GM12878 (cell line): ENCODE measurements around the gene C17orf107. TPM values are rescaled to one million over a fixed set of nuclear protein-coding genes. Genes with fewer than 3 reads are reported as not detected.

Experiments
- ATF7 ChIP-seq: fragments of 450-650 bp; IDR thresholded peaks from 2 replicates; pipeline ENCODE4 v1.6.1; 2016; ENCODE audit warnings: low read depth, mild to moderate bottlenecking
- BACH1 ChIP-seq: fragments of 450-650 bp; IDR thresholded peaks from 2 replicates; pipeline ENCODE4 v1.6.1; 2017; ENCODE audit warnings: mild to moderate bottlenecking, borderline replicate concordance
- CBX5 ChIP-seq: sonication (generic); IDR thresholded peaks from 2 replicates; pipeline ENCODE4 v1.6.1; 2016; ENCODE audit warnings: low read depth, moderate library complexity, mild to moderate bottlenecking, inconsistent platforms
- EP300 ChIP-seq, 2 experiments: fragments of 150-350 bp in 1 of 2; IDR thresholded peaks; 2 replicates each; pipeline ENCODE4 v1.6.1; 2011 to 2012; ENCODE audit warnings: low read depth in 2 of 2, low read length in 2 of 2, borderline replicate concordance in 1 of 2, improper control_type of control experiment in 1 of 2, inconsistent platforms in 1 of 2; ENCODE audit not compliant: control insufficient read depth in 1 of 2
- ESRRA ChIP-seq: IDR thresholded peaks from 2 replicates; pipeline ENCODE4 v1.6.1; 2012; ENCODE audit warnings: mild to moderate bottlenecking, low read length, improper control_type of control experiment
- FOXK2 ChIP-seq: fragments of 450-650 bp; IDR thresholded peaks from 2 replicates; pipeline ENCODE4 v1.6.1; 2017; ENCODE audit warnings: mild to moderate bottlenecking, moderate library complexity
- HDAC6 ChIP-seq: fragments of 200-600 bp; sonication (generic); IDR thresholded peaks from one replicate; pipeline ENCODE4 v1.8.0; 2017; ENCODE audit warnings: antibody characterized with exemption; ENCODE audit not compliant: unreplicated experiment
- IKZF2 ChIP-seq, 2 experiments: fragments of 450-650 bp; IDR thresholded peaks; 2 replicates each; pipeline ENCODE4 v1.6.1; 2017; ENCODE audit warnings: mild to moderate bottlenecking in 2 of 2, moderate library complexity in 2 of 2
- JUND ChIP-seq: IDR thresholded peaks from 2 replicates; pipeline ENCODE4 v1.6.1; 2012; ENCODE audit warnings: low read depth, mild to moderate bottlenecking, low read length, improper control_type of control experiment, moderate library complexity
- KAT2A ChIP-seq: conservative IDR thresholded peaks from 2 replicates; pipeline ENCODE4 v1.6.1; 2011; ENCODE audit warnings: low read depth, low read length; ENCODE audit not compliant: control insufficient read depth
- LARP7 ChIP-seq: fragments of 450-650 bp; IDR thresholded peaks from 2 replicates; pipeline ENCODE4 v1.6.1; 2017; ENCODE audit warnings: mild to moderate bottlenecking
- MEF2B ChIP-seq: fragments of 450-650 bp; IDR thresholded peaks from 2 replicates; pipeline ENCODE4 v1.6.1; 2018; ENCODE audit warnings: mild to moderate bottlenecking, moderate library complexity; ENCODE audit not compliant: partially characterized antibody, poor library complexity, severe bottlenecking
- POLR2AphosphoS2 ChIP-seq: IDR thresholded peaks from 2 replicates; pipeline ENCODE4 v1.6.1; 2011; ENCODE audit warnings: low read depth, mild to moderate bottlenecking, low read length, improper control_type of control experiment, moderate library complexity
- RCOR1 ChIP-seq: conservative IDR thresholded peaks from 2 replicates; pipeline ENCODE4 v1.6.1; 2012; ENCODE audit warnings: low read depth, low read length, improper control_type of control experiment
- RUNX3 ChIP-seq: IDR thresholded peaks from 2 replicates; pipeline ENCODE4 v1.6.1; 2012; ENCODE audit warnings: low read length, inconsistent platforms
- SIX5 ChIP-seq: IDR thresholded peaks from 2 replicates; pipeline ENCODE4 v1.6.1; 2011; ENCODE audit warnings: mild to moderate bottlenecking, low read depth, low read length, moderate library complexity; ENCODE audit not compliant: severe bottlenecking
- SMAD1 ChIP-seq: fragments of 450-650 bp; IDR thresholded peaks from 2 replicates; pipeline ENCODE4 v1.6.1; 2018; ENCODE audit warnings: mild to moderate bottlenecking, low read depth; ENCODE audit not compliant: partially characterized antibody
- TARDBP ChIP-seq: IDR thresholded peaks from 2 replicates; pipeline ENCODE4 v1.6.1; 2016; ENCODE audit warnings: borderline replicate concordance
- TBL1XR1 ChIP-seq: IDR thresholded peaks from 2 replicates; pipeline ENCODE4 v1.6.1; 2012; ENCODE audit warnings: low read depth, low read length, improper control_type of control experiment
- TCF12 ChIP-seq: IDR thresholded peaks from 2 replicates; pipeline ENCODE4 v1.6.1; 2011; ENCODE audit warnings: low read depth, mild to moderate bottlenecking, low read length
- TCF7 ChIP-seq: IDR thresholded peaks from 2 replicates; pipeline ENCODE4 v1.6.1; 2014; ENCODE audit warnings: antibody characterized with exemption, borderline replicate concordance
- YBX1 ChIP-seq: fragments of 450-650 bp; IDR thresholded peaks from 2 replicates; pipeline ENCODE4 v1.6.1; 2016; ENCODE audit warnings: antibody characterized with exemption
- polyA plus RNA-seq, 11 experiments: library from polyadenylated mRNA; depleted of rRNA in 4 of 11; unstranded in 6 of 11; stranded (reverse) in 5 of 11; fragments of >200 nt; fragmentation: Nextera tagmentation in 4 of 11; fragmentation: Illumina TruSeq in 1 of 11; extraction: Ambion mirVana in 4 of 11; extraction: Trizol in 1 of 11; gene quantifications; 1 replicate in 1 of 11; 2 replicates in 10 of 11; pipeline versions ENCODE4 v1.2.1 to v1.2.3, GENCODE V29; 2011 to 2016; ENCODE audit warnings: inconsistent platforms in 2 of 11, missing spikeins in 2 of 11, low read depth in 1 of 11
- total RNA-seq, 4 experiments: library from RNA; depleted of rRNA in 3 of 4; stranded (reverse); fragments of >200 nt in 3 of 4; fragmentation: Illumina TruSeq in 1 of 4; extraction: Trizol in 1 of 4; gene quantifications; 2 replicates each; pipeline versions ENCODE4 v1.2.1 to v1.2.3, GENCODE V29; 2013 to 2021
- TF ChIP-seq, protein P1 (sequence below): fragments of 450-650 bp; IDR thresholded peaks from 2 replicates; pipeline ENCODE4 v1.6.1; 2017; ENCODE audit warnings: low read depth, mild to moderate bottlenecking, moderate library complexity
- TF ChIP-seq, protein P2 (sequence below): fragments of 450-650 bp; IDR thresholded peaks from 2 replicates; pipeline ENCODE4 v1.6.1; 2016; ENCODE audit warnings: mild to moderate bottlenecking
- TF ChIP-seq, protein P3 (sequence below): IDR thresholded peaks from 2 replicates; pipeline ENCODE4 v1.6.1; 2012; ENCODE audit warnings: low read depth, low read length, improper control_type of control experiment
- TF ChIP-seq, protein P4 (sequence below): fragments of 450-650 bp; IDR thresholded peaks from 2 replicates; pipeline ENCODE4 v1.6.1; 2017; ENCODE audit warnings: mild to moderate bottlenecking

The C17orf107 gene
- total and polyA plus RNA-seq, 10 of the 15 experiments (the other 5 are each of a cell fraction or from before 2014, with no cell fraction given): 0.05 to 0.46 (median 0.11) TPM; not detected in 3

DNA sequence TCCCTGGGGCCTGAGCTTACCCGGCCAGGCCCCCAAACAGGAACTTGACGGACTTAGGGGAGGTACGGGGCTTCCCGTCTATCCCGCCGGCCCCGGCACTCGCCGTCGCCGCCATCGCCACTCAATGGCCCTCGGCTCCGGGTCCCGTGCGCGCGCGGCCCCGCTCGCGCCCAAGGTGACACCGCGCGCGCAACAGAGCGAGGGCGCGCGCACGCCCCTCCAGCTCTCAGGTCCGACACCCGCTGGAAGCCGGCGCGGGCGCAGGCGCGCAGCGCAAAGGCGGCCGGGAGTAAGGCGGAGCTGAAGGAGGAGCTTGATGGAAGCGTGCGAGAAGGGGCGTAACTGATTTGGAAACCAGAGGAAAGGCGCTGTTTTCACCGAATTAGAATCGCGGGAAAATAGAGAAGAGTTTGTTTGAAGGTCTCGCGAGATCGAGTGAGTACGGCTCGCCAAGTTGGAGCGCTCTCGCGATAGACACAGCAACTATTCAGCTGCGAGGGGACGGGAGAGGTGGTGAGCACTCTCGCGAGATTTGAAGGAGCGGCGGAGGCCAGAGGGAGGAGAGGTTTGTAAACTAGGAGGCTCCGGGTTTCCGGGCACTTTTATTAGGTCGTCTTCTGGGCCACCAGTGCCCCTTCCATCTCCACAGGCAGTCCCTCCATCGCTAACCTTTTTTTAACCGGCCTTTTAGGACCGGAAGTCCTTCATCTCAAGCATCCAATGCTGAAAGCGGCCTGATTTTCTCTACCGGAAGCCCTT is 40.6 kb downstream of the C17orf107 start, which contains the start of the genes RNF167 and SLC25A11 (continued):
- TF ChIP-seq, protein P1, sequence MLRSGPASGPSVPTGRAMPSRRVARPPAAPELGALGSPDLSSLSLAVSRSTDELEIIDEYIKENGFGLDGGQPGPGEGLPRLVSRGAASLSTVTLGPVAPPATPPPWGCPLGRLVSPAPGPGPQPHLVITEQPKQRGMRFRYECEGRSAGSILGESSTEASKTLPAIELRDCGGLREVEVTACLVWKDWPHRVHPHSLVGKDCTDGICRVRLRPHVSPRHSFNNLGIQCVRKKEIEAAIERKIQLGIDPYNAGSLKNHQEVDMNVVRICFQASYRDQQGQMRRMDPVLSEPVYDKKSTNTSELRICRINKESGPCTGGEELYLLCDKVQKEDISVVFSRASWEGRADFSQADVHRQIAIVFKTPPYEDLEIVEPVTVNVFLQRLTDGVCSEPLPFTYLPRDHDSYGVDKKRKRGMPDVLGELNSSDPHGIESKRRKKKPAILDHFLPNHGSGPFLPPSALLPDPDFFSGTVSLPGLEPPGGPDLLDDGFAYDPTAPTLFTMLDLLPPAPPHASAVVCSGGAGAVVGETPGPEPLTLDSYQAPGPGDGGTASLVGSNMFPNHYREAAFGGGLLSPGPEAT: peak; percentile 93
- TF ChIP-seq TCF12: peak; percentile 17; the same call in 1 of the 2 replicates
- peak; percentile 71; the same call in 1 of the 2 replicates for TF ChIP-seq POLR2AphosphoS2
- TF ChIP-seq, protein P2, sequence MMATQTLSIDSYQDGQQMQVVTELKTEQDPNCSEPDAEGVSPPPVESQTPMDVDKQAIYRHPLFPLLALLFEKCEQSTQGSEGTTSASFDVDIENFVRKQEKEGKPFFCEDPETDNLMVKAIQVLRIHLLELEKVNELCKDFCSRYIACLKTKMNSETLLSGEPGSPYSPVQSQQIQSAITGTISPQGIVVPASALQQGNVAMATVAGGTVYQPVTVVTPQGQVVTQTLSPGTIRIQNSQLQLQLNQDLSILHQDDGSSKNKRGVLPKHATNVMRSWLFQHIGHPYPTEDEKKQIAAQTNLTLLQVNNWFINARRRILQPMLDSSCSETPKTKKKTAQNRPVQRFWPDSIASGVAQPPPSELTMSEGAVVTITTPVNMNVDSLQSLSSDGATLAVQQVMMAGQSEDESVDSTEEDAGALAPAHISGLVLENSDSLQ: peak; percentile 93
- peak in 1 of 2 experiments; percentile 98; a peak in 3 of 4 replicates for TF ChIP-seq IKZF2 (IDR thresholded peaks at IDR 0.05)
- no peak for TF ChIP-seq CBX5
- no peak for TF ChIP-seq TCF7
- peak; percentile 25 for TF ChIP-seq SIX5
- TF ChIP-seq HDAC6: no peak
- peak; percentile 88 for TF ChIP-seq ESRRA
- TF ChIP-seq, protein P3, sequence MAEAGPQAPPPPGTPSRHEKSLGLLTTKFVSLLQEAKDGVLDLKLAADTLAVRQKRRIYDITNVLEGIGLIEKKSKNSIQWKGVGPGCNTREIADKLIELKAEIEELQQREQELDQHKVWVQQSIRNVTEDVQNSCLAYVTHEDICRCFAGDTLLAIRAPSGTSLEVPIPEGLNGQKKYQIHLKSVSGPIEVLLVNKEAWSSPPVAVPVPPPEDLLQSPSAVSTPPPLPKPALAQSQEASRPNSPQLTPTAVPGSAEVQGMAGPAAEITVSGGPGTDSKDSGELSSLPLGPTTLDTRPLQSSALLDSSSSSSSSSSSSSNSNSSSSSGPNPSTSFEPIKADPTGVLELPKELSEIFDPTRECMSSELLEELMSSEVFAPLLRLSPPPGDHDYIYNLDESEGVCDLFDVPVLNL: peak; percentile 38; the same call in 1 of the 2 replicates
- no peak for TF ChIP-seq JUND
- TF ChIP-seq MEF2B: peak; percentile 8
- TF ChIP-seq TBL1XR1: no peak
- peak; percentile 83; the same call in 1 of the 2 replicates for TF ChIP-seq BACH1
- TF ChIP-seq ATF7: peak; percentile 44; the same call in 1 of the 2 replicates
- TF ChIP-seq RUNX3: no peak
- TF ChIP-seq YBX1: no peak
- TF ChIP-seq LARP7: peak; percentile 94
- TF ChIP-seq SMAD1: peak; percentile 78
- TF ChIP-seq, protein P4, sequence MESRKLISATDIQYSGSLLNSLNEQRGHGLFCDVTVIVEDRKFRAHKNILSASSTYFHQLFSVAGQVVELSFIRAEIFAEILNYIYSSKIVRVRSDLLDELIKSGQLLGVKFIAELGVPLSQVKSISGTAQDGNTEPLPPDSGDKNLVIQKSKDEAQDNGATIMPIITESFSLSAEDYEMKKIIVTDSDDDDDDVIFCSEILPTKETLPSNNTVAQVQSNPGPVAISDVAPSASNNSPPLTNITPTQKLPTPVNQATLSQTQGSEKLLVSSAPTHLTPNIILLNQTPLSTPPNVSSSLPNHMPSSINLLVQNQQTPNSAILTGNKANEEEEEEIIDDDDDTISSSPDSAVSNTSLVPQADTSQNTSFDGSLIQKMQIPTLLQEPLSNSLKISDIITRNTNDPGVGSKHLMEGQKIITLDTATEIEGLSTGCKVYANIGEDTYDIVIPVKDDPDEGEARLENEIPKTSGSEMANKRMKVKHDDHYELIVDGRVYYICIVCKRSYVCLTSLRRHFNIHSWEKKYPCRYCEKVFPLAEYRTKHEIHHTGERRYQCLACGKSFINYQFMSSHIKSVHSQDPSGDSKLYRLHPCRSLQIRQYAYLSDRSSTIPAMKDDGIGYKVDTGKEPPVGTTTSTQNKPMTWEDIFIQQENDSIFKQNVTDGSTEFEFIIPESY: peak; percentile 9; the same call in 1 of the 2 replicates
- peak; percentile 70 for TF ChIP-seq FOXK2
- no peak for TF ChIP-seq EP300 (IDR thresholded peaks at IDR 0.05; ENCODE audit: borderline replicate concordance in 1 of 2, control insufficient read depth in 1 of 2, low read depth in 2 of 2, low read length in 2 of 2)
- no peak for TF ChIP-seq KAT2A
- TF ChIP-seq RCOR1: peak; percentile 100
- TF ChIP-seq TARDBP: no peak
